Measurements from ENCODE around the gene PCBP3. TPM values are rescaled to one million over a fixed set of nuclear protein-coding genes. Genes with fewer than 3 reads are reported as not detected.
"Not testable (repeated sequence)": the region's sequence is repeated elsewhere in the genome, so short reads cannot be mapped to it uniquely, and the experiment has no call there.

The PCBP3 gene
- 5.5 TPM for total RNA-seq

DNA sequence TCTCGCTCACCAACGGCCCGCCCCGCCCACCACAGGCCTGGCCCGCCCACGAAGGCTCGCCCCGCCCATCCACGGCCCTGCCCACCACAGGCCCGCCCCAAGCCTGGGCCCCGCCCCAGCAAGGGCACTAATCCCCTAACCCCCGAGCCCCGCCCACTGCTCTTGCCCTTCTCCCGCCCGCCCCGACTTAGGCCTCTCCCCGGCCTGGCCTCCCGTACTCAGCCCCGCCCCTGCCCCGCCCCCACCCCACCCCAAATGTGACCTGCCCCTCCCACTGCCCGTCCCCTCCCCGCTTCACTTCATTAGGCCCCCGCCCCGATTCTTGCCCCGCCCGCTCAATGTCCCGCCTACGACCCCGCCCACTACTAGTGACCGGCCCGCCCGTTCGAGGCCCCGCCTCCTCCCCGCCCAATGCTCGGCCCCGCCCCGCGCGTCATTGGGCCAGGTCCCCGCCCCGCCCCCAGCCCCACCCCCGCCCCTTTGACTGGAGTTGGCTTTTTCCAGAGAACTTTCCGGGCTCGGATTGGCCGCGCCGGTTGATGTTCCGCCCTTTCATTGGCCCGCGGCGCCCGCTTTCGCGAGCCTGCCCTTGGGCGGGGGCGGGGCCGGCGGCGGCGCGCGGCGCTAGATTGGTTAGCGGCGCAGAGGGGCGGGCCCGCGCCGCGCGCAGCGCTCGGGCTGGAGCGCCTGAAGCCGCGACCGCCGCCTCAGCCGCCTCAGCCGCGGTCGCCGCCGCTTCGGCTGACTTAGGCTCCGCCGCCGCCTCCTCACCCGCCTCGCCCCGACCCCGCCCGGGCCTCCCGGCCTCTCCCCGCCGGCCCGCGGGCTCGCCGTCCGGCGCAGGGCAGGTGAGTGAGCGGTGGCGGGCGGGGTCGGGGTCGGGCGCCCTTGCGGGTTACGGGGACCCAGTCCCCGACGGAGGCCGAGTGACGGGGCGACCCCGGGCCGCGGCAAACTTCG, at the start of gene PCBP3:
TSS of gene PCBP3 (plus strand) at position 705 of the 960 bp plus-strand sequence. CDS start 206,361 bp downstream, outside the sequence.
- peak; percentile 95 for DNase-seq

DNA sequence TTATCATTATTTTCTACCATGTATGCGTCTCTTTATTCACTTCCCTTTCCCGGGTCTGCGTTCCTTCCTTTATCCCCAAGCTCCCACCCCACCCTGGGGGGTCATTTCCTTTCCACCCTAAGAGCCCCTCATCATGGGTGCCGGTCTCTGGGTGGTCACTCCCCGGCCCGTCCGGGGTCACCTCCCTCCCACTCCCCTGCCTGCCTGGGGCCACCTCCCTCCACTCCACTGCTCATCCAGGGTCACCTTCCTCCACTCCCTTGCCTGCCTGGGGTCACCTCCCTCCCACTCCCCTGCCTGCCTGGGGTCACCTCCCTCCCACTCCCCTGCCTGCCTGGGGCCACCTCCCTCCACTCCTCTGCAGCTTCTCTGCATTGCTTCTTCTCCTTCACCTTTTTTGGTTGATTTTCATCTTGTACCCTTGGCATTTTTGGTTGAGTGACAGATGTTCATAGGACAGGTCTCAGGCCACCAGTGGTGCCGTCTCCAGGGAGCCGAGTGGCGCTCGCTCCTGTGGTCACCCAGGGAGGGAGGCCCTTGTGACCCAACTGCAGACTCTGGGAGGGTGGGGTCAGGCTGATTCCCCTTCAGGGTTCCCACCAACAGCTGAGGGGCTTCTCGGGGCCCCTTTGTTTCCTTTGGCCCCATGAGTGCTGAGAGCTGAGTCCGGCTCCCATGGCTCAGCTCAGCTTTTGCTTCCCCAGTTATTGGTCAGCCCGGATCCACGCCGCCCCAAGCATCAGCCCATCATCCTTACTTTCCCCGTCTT, 48.6 kb upstream of the PCBP3 start:
- DNase-seq: no peak

DNA sequence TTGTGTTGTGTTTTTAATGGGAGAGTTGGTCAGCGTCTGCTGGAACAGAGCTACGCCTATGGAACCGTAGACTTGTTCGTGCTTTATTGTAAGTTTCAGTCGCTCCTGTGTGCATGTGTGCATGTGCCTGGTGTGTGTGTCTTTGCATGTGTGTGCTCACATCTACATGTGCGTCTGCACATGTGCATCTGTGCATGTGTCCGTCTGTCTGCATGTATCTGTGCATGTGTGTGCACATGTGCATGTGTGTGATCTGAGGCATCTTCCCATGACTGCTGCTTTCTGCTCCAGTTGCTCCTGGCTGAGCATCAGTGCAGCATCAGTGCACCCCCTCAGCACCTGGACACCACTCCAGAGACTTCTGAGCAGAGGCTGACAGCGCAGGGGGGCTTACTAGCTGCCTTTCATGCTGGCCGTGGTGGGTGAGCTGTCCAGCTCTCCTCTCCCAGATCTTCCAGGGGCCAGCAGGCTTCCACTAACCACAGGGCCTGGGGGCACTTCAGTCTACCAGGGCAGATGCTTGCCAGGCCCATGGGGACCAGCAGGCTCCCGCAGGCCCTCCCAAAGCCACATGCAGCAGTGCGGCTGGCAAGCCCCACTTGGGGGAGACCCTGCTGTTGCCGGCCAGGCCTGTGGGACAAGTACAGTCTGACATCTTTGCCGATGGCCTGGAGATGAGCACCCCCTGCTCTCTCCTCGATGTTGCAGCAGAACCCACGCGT, 47.8 kb upstream of the PCBP3 start:
- DNase-seq: no peak

DNA sequence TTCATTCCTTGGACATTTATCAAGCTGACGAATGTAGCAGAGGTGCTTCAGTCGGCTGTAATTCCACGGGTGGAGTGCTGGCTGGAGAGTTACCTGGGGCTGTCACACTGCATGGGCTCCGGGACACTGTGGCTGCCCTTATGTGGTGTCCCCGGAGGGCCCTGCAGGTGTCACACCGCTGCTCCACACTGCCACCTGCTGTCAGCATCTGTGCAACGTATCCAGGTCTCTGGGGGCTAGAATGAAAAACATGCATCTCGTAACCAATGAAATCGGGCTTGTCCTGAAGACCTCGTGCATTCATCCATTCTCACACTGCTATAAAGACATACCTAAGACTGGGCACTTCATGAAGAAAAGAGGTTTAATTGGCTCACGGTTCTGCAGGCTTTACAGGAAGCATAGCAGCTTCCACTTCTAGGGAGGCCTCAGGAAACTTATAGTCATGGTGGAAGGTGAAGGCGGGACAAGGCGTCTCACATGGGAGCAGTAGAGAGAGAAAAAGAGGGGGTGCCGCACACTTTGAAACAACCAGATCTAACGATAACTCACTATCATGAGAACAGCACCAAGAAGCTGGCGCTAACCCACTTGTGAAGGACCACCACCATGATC, 46.7 kb upstream of the PCBP3 start:
- DNase-seq: peak; percentile 73

DNA sequence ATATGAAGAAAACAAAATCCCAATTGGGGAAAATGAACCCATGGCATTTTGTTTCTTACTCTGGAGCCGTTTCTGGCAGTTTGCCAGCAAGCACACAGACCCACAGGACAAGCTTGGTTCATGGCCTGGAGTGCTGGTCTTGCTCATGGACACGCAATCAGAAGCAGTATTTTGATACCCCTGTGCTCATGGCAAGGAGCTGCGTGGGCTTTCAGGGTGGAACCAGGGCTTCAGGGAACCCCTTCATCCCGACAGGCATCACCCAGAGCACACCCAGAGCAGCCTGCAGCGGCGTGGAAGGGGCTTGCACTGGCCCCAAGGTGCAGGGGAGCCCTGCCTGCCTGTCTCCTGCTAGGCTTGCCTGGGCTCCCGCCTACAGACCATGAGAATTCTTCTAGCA, 45.4 kb upstream of the PCBP3 start:
- no peak for DNase-seq

DNA sequence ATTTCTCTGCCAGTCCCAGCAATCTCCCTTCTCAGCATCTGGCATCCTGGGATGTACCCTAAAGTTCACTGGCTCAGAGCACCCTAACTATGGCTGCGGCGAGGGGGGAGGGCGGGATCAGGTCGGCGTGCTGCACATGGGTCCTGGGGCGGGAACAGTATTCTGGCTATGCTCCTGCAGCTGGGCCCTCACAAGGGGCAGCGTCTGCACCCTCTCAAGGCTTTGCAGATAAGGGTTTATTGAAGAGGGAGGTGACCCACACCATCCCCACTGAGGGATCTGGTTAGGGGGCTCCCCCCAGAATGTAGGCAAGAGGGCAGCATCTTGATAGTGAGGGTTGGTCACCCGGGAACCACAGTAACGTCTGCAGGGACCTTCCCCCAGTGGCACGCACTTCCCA, 44.9 kb upstream of the PCBP3 start:
- no peak for DNase-seq

DNA sequence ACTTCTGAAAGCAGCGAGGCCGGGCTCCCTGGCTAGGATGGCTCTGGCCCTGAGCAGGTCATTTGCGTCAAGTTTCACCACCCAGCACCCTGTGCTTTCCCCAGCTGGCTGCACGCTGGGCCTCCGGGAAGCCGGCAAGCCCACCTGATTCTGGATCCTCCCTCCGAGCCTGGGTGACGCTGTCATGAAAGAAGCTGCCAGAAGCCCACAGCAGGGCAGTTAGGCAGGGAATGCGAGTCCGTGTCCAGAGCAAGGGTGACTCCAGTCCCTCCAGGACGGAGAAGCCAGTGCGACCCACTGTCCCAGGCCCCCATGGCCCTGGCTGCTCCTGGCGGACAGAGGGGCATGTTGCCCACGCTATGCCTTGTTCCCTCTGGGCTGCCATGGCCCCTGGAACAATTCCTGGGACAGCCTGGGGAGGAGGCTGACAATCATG, 44.4 kb upstream of the PCBP3 start:
- DNase-seq: no peak

DNA sequence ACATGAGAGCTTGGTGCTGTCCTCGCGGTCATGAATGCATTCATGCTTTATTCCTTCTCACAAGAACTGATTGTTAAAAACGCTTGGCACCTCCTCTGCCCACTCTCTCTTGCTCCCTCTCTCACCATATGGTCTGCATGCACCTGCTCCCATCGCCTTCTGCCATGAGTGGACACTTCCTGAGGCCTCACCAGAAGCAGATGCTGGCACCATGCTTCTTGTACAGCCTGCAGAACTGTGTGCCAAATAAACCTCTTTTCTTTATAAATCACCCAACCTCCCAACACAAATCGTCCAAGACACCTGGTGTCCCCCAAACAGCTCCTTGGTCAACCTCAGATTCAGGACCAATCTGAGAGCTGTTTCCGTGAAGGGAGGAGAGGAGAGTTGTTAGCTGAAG, 43.3 kb upstream of the PCBP3 start:
- no peak for DNase-seq

DNA sequence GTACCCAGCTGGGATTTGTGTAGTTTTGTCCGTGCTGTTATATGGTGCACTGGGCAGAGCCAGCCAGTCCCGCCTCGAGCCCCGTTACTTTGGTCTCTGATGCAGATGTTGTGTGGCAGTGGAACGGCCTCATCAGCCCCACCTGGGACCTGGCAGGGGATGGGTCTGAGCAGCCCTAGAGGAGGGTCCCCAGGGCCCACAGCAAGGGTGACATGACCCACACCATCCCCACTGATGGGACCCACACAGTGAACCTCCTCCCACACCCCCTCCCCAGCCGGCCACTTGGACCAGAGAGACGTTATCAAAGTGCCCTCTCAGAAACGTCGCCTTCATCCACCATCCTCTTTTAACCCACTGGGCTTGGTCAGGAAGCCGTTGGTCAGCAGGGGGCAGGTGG, 42.0 kb upstream of the PCBP3 start:
- DNase-seq: no peak

DNA sequence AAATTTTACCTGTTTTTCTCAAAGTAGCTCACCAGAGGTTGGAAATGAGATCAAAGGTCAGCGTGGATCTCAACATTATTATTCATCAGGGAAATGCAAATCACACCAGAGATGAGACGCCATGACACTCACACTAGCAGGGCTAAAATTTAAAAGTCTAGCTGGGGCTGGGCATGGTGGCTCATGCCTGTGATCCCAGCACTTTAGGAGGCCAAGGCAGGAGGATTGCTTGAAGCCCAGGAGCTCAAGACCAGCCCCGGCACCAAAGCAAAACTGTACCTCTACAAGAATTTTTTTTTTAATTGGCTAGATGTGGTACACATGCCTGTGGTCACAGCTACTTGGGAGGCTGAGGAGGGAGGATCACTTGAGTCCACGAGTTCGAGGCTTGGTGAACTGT, 41.4 kb upstream of the PCBP3 start:
- DNase-seq: no peak

DNA sequence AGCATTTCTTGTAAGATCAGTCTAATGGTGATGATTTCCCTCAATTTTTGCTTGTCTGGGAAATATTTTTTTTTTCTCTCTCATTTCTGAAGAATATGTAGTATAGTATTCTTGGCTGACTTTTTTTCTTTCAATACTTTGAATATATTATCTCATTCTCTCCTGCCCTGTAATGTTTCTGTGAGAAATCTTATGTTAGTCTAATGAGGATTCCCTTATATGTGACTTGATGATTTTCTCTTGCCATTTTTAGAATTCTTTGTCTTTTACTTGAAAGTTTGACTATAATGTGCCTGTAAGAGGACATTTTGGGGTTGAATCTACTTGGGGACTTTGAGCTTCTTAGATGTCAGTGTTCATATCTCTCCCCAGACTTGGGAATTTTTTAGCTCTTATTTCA, 40.0 kb upstream of the PCBP3 start:
- DNase-seq: no peak

DNA sequence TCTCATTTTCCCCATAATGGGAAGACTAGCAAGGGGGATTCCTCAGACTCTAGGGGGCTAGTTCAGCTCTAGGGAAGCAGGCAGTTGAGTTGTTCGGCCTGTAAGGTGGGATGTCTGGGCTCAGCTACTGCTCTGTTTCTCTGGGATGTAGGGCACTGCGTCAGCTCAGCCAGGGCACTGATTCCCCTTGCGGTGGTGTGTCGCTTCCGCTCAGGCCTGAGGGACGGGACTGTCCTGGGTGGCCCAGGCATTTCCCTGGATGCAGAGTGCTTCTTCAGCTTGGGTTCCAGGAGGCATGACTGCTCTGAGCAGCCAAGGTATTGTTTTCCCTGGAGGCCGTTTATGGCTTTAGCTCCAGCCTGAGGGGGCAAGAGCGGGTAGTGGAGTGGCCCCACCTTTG, 38.8 kb upstream of the PCBP3 start:
- not testable (repeated sequence) for DNase-seq

DNA sequence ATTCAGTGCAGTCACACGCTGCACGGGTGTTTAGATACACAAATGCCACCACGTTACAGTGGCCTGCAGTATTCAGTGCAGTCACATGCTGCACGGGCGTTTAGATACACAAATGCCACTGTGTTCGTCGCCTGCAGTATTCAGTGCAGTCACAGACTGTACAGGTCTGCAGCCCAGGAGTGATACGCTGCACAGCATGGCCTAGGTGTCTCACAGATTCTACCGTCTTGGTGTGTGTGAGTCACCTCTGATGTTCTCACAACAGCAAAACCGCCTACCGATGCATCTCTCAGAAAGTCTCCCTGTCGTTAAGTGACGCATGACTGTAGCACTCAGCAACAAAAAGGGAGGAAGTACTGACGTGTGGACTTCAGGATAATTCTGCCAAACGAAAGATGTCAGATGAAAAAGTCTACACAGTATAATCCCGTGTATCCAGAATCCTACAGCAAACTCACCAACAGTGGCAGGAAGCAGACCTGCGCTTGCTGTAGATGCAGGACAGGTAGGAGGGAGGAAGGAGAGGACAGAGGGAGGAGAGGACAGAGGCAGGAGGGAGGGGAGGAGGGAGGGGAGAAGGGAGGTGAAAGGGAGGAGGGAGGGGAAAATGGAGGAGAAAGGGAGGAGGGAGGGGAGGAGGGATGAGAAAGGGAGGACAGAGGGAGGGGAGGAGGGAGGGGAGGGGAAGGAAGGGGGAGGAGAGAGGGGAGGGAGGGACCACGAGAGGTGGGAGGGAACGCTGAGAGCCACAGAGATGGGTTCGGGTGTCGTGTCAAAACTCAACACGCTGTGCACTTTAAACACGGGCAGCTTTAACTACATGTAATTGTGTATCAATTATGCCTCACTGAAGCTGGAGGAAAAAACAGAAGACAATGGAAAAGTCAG, 36.3 kb upstream of the PCBP3 start:
- no peak for DNase-seq

DNA sequence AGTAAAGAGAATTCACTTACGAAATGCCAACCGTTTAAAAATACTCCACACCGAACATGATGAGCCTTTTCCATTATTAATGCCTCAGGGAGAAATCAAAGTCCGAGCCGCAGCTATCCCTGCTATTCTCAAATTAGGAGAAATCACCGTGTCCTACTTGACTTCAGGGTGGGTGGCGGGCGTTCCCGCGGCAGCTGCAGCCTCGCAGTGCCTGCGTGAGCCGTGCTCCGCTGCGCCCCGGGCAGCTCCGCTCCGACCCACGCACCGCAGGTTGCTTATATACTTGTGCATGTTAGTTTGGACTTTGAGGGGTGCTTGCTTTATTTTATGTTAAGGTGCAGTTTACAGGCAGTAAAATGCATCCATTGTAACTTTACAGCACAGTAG, 35.6 kb upstream of the PCBP3 start:
- peak; percentile 22 for DNase-seq

DNA sequence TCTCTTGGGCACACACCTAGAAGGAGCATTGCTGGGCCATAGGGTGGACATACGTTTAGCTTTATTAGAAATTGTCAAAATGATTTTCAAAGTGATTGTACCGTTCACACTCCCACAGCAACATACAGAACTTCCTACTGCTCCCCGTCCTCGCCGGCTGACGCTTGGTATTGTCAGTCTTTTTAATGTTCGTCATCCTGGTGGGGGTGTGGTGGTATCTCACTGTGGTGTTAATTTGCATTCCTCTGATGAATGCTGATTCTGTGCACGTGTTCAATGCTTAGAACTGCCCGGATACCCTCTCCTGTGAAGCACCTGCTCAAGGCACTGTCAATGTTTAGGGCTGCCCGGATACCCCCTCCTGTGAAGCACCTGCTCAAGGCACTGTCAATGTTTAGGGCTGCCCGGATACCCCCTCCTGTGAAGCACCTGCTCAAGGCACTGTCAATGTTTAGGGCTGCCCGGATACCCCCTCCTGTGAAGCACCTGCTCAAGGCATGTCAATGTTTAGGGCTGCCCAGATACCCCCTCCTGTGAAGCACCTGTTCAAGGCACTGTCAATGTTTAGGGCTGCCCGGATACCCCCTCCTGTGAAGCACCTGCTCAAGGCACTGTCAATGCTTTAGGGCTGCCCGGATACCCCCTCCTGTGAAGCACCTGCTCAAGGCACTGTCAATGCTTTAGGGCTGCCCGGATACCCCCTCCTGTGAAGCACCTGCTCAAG, 34.6 kb upstream of the PCBP3 start:
- DNase-seq: not testable (repeated sequence)

DNA sequence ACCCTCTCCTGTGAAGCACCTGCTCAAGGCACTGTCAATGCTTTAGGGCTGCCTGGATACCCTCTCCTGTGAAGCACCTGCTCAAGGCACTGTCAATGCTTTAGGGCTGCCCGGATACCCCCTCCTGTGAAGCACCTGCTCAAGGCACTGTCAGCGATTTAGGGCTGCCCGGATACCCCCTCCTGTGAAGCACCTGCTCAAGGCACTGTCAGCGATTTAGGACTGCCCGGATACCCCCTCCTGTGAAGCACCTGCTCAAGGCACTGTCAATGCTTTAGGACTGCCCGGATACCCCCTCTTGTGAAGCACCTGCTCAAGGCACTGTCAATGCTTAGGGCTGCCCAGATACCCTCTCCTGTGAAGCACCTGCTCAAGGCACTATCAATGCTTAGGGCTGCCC, 33.9 kb upstream of the PCBP3 start:
- not testable (repeated sequence) for DNase-seq

DNA sequence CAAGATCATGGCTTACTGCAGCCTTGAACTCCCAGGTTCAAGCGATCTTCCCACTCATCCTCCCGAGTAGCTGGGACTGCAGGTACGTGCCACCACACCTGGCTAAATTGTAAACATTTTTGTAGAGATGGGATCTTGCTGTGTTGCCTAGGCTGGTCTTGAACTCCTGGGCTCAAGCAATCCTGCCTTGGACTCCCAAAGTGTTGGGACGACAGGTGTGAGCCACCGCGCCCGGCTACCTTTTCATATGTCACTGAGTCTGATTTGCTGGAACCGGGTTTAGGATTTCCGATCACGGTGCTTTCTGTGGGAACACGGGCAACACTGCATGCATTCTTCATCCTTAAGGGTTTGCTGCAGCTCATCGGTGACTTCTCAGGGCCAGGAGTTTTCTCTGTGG, 32.2 kb upstream of the PCBP3 start:
- no peak for DNase-seq

DNA sequence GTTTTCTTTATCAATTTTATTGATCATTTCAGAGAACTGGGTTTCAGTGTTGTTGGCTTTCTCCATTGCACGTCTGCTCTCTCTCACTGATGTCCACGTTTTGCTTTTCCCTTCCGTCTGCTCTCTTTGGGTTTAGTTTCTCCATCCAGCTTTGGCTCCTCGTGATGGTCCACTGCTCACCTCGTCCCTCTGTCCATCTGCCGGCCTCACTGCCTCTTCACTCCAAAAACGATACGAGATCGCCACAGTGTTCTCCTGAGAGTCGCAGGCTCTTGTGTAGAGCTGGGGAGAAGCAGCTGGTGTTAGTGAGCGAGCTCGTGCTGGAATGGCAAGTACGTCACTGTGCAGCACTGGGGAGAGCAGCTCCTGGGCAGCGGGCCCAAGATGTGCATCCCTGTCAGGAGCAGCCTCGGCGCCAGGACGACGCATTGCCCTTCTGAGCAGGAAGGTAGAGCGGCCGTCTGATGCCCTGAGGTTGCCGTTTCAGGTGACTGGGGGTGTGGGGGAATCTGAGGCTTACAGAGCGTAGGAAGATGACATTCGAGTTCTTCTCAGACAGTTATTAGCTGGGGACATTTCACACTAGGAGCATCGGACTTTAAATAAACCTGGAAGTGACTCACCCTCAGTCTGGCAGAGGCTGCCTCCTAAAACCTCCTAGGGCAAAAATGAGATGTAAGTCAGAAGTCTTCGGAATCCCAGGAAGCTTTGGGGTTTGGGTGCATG, 31.4 kb upstream of the PCBP3 start:
- DNase-seq: peak; percentile 83

DNA sequence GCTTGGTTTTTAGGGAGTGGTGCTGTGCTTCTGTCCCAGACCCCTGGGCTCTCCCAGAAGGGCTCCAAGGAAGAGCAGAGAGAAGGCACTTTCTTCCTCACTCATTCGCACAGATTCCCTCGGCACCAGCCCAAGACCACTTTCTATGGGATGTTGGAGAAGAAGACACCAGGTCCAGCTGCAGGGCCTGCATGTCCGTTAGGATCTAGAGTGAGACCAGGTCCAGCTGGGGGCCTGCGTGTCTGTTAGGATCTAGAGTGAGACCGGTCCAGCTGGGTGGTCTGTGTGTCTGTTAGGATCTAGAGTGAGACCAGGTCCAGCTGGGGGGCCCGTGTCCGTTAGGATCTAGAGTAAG, 30.9 kb upstream of the PCBP3 start:
- DNase-seq: not testable (repeated sequence)

DNA sequence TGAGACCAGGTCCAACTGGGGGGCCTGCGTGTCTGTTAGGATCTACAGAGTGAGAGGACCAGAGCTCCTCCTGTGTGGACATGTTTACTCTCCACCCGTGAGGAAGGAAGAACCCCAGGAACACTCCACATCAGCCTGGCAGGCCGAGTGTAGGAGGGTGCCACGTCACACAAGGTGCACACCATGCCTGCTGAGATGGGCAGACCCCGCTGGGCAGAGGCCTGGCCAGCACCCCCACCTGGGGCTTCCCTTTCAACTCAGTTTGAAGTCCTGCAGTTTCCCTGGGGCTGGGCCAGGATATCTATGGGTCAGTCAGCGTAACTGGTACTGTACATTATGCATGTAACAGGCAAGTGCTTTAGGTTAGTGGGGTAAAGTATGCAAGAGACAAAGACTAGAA, 30.1 kb upstream of the PCBP3 start:
- no peak for DNase-seq
